HPDE6-E6E7 (cell line): ENCODE measurements around the gene ASS1.
"Not testable (repeated sequence)": the region's sequence is repeated elsewhere in the genome, so short reads cannot be mapped to it uniquely, and the experiment has no call there.

Experiments used
- DNase-seq: peaks from one replicate; pipeline ENCODE4 v3.0.0; 2011; ENCODE audit warnings: missing footprints; ENCODE audit errors: extremely low spot score

ASS1 gene

GRCh38 chr9:130433947-130434262 lies 10.9 kb upstream of the ASS1 start:
- DNase-seq: no peak

GRCh38 chr9:130434656-130435055 lies 10.1 kb upstream of the ASS1 start:
- DNase-seq: not testable (repeated sequence)

GRCh38 chr9:130437011-130437789 lies 7.6 kb upstream of the ASS1 start:
- DNase-seq: no peak

GRCh38 chr9:130438382-130438981 lies 6.3 kb upstream of the ASS1 start:
- DNase-seq: no peak

GRCh38 chr9:130441031-130441430 lies 3.7 kb upstream of the ASS1 start:
- DNase-seq: no peak

GRCh38 chr9:130442746-130443455 lies 1.9 kb upstream of the ASS1 start:
- DNase-seq: no peak

- no peak for DNase-seq
These were observed 1.3 kb upstream of the ASS1 start for GRCh38 chr9:130443456-130443801.

GRCh38 chr9:130443840-130444492 lies 795 bp upstream of the ASS1 start:
- DNase-seq: no peak

GRCh38 chr9:130445268-130445983 lies 665 bp downstream of the ASS1 start:
- DNase-seq: peak; percentile 47

GRCh38 chr9:130446101-130446861 lies 1.5 kb downstream of the ASS1 start:
- DNase-seq: no peak

GRCh38 chr9:130447193-130447816 lies 2.5 kb downstream of the ASS1 start:
- no peak for DNase-seq

- DNase-seq: no peak
These were observed 3.4 kb downstream of the ASS1 start for GRCh38 chr9:130448035-130448624.

GRCh38 chr9:130448771-130449603 lies 4.2 kb downstream of the ASS1 start:
- DNase-seq: no peak

- DNase-seq: no peak
These were observed 5.7 kb downstream of the ASS1 start for GRCh38 chr9:130450344-130451003.

GRCh38 chr9:130451004-130451390 lies 6.2 kb downstream of the ASS1 start:
- no peak for DNase-seq

GRCh38 chr9:130451509-130452388 lies 7.0 kb downstream of the ASS1 start:
- DNase-seq: peak; percentile 96

- DNase-seq: no peak
These were observed 8.1 kb downstream of the ASS1 start for GRCh38 chr9:130452835-130453234.

- no peak for DNase-seq
These were observed 8.7 kb downstream of the ASS1 start for GRCh38 chr9:130453487-130453886.
